ENCODE measurements around the gene PEX7.

DNA sequence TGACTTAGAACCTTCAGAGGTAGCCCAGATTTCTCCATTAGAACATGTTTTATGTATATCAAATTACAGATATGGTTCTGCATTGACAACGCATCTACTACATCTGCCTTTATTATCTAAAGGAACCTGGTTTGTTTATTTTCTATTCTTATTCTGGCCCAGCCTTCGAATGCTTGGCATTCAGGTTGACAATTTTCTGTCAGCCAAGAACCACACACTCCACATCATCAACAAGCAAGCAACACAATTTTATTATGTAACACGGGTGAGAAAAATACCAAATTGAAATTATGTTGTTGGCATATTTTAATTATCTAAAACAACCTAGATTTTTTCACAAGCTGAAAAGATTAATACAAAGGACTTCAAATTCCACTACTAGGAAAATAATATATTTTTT, 44.7 kb upstream of the PEX7 start:
- TF ChIP-seq, protein P1, sequence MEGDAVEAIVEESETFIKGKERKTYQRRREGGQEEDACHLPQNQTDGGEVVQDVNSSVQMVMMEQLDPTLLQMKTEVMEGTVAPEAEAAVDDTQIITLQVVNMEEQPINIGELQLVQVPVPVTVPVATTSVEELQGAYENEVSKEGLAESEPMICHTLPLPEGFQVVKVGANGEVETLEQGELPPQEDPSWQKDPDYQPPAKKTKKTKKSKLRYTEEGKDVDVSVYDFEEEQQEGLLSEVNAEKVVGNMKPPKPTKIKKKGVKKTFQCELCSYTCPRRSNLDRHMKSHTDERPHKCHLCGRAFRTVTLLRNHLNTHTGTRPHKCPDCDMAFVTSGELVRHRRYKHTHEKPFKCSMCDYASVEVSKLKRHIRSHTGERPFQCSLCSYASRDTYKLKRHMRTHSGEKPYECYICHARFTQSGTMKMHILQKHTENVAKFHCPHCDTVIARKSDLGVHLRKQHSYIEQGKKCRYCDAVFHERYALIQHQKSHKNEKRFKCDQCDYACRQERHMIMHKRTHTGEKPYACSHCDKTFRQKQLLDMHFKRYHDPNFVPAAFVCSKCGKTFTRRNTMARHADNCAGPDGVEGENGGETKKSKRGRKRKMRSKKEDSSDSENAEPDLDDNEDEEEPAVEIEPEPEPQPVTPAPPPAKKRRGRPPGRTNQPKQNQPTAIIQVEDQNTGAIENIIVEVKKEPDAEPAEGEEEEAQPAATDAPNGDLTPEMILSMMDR (conservative IDR thresholded peaks at IDR 0.05; ENCODE audit: low read depth in 2 of 2): no peak
- TF ChIP-seq POLR2AphosphoS5 (IDR thresholded peaks at IDR 0.05; ENCODE audit: low read depth): no peak
- no peak for TF ChIP-seq ZNF114 (CRISPR knock-in tag; IDR thresholded peaks at IDR 0.05)
- no peak for TF ChIP-seq EZH2phosphoT487 (IDR thresholded peaks at IDR 0.05; ENCODE audit: unreplicated experiment)
- TF ChIP-seq, protein P2, sequence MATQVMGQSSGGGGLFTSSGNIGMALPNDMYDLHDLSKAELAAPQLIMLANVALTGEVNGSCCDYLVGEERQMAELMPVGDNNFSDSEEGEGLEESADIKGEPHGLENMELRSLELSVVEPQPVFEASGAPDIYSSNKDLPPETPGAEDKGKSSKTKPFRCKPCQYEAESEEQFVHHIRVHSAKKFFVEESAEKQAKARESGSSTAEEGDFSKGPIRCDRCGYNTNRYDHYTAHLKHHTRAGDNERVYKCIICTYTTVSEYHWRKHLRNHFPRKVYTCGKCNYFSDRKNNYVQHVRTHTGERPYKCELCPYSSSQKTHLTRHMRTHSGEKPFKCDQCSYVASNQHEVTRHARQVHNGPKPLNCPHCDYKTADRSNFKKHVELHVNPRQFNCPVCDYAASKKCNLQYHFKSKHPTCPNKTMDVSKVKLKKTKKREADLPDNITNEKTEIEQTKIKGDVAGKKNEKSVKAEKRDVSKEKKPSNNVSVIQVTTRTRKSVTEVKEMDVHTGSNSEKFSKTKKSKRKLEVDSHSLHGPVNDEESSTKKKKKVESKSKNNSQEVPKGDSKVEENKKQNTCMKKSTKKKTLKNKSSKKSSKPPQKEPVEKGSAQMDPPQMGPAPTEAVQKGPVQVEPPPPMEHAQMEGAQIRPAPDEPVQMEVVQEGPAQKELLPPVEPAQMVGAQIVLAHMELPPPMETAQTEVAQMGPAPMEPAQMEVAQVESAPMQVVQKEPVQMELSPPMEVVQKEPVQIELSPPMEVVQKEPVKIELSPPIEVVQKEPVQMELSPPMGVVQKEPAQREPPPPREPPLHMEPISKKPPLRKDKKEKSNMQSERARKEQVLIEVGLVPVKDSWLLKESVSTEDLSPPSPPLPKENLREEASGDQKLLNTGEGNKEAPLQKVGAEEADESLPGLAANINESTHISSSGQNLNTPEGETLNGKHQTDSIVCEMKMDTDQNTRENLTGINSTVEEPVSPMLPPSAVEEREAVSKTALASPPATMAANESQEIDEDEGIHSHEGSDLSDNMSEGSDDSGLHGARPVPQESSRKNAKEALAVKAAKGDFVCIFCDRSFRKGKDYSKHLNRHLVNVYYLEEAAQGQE (IDR thresholded peaks at IDR 0.05; ENCODE audit: unreplicated experiment): no peak
- TF ChIP-seq, protein P3, sequence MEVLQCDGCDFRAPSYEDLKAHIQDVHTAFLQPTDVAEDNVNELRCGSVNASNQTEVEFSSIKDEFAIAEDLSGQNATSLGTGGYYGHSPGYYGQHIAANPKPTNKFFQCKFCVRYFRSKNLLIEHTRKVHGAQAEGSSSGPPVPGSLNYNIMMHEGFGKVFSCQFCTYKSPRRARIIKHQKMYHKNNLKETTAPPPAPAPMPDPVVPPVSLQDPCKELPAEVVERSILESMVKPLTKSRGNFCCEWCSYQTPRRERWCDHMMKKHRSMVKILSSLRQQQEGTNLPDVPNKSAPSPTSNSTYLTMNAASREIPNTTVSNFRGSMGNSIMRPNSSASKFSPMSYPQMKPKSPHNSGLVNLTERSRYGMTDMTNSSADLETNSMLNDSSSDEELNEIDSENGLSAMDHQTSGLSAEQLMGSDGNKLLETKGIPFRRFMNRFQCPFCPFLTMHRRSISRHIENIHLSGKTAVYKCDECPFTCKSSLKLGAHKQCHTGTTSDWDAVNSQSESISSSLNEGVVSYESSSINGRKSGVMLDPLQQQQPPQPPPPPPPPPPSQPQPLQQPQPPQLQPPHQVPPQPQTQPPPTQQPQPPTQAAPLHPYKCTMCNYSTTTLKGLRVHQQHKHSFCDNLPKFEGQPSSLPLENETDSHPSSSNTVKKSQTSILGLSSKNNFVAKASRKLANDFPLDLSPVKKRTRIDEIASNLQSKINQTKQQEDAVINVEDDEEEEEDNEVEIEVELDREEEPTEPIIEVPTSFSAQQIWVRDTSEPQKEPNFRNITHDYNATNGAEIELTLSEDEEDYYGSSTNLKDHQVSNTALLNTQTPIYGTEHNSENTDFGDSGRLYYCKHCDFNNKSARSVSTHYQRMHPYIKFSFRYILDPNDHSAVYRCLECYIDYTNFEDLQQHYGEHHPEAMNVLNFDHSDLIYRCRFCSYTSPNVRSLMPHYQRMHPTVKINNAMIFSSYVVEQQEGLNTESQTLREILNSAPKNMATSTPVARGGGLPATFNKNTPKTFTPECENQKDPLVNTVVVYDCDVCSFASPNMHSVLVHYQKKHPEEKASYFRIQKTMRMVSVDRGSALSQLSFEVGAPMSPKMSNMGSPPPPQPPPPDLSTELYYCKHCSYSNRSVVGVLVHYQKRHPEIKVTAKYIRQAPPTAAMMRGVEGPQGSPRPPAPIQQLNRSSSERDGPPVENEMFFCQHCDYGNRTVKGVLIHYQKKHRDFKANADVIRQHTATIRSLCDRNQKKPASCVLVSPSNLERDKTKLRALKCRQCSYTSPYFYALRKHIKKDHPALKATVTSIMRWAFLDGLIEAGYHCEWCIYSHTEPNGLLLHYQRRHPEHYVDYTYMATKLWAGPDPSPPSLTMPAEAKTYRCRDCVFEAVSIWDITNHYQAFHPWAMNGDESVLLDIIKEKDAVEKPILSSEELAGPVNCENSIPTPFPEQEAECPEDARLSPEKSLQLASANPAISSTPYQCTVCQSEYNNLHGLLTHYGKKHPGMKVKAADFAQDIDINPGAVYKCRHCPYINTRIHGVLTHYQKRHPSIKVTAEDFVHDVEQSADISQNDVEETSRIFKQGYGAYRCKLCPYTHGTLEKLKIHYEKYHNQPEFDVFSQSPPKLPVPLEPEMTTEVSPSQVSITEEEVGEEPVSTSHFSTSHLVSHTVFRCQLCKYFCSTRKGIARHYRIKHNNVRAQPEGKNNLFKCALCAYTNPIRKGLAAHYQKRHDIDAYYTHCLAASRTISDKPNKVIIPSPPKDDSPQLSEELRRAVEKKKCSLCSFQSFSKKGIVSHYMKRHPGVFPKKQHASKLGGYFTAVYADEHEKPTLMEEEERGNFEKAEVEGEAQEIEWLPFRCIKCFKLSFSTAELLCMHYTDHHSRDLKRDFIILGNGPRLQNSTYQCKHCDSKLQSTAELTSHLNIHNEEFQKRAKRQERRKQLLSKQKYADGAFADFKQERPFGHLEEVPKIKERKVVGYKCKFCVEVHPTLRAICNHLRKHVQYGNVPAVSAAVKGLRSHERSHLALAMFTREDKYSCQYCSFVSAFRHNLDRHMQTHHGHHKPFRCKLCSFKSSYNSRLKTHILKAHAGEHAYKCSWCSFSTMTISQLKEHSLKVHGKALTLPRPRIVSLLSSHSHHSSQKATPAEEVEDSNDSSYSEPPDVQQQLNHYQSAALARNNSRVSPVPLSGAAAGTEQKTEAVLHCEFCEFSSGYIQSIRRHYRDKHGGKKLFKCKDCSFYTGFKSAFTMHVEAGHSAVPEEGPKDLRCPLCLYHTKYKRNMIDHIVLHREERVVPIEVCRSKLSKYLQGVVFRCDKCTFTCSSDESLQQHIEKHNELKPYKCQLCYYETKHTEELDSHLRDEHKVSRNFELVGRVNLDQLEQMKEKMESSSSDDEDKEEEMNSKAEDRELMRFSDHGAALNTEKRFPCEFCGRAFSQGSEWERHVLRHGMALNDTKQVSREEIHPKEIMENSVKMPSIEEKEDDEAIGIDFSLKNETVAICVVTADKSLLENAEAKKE (CRISPR knock-in tag; IDR thresholded peaks at IDR 0.05): no peak
- TF ChIP-seq EZH2 (IDR thresholded peaks at IDR 0.05; ENCODE audit: low read depth, unreplicated experiment): no peak
- TF ChIP-seq, protein P4, sequence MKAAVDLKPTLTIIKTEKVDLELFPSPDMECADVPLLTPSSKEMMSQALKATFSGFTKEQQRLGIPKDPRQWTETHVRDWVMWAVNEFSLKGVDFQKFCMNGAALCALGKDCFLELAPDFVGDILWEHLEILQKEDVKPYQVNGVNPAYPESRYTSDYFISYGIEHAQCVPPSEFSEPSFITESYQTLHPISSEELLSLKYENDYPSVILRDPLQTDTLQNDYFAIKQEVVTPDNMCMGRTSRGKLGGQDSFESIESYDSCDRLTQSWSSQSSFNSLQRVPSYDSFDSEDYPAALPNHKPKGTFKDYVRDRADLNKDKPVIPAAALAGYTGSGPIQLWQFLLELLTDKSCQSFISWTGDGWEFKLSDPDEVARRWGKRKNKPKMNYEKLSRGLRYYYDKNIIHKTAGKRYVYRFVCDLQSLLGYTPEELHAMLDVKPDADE (IDR thresholded peaks at IDR 0.05): no peak
- TF ChIP-seq CREB1 (CRISPR knock-in tag; IDR thresholded peaks at IDR 0.05; ENCODE audit: low read depth): no peak
- TF ChIP-seq NANOG (IDR thresholded peaks at IDR 0.05; ENCODE audit: borderline replicate concordance): no peak
- TF ChIP-seq STAT1 (IDR thresholded peaks at IDR 0.05; ENCODE audit: unreplicated experiment): no peak
